ENCODE measurements around the gene VEPH1.

The VEPH1 gene

DNA sequence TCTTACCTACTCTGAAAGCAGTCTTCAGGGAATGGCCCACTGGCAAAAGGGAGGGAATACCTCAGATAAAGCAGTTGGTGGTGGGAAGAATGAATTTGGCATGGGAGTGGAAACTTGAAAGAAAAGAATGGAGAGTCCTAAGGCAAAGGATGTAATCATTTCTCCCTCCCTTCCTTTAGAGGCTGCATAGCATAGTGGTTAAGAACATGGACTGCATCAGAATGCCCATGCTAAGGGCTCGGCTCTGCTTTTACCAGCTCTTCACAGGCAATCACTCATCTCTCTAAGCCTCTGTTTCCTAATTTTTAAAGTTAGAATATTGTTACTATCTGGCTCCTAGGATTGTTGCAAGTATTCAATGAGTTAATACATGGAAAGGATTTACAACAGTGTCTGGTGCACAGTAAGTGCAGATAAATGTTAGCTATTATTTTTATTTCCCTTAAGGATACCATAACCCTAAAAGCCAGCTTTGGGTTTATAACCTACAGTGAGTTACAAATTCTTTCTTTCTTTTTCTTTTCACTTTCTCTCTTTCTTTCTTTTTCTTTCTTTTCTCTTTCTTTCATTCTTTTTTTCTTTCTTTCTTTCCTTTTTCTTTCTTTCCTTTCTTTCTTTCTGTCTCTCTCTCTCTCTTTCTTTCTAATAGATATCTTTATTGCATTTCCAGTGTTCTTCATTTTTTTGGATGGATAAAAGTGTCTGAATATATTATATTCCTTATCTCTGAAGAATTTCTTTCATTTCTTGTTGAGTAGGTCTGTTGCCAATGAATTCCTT lies 23.6 kb downstream of the VEPH1 start:
- DNase-seq (ENCODE audit: low read depth in 1 of 2, low spot score in 1 of 2), result no peak

DNA sequence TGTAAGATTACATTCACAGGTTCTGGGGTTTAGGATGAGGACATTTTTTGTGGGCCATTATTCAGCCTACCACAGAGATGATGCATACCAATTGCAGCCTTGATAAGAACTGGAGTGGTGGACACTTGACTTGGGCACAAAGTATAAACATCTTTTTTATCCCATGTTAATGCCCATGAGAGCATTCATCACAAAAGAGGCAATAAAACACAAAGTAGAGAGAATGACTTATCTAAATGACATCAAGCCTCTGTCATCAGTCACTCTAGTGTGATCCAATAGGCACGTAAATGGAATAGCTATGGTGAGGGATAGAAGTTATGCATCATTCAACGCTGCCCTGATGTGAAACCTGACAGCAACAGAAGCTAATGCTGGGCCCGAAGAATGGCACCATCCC lies 25.8 kb downstream of the VEPH1 start:
- DNase-seq (ENCODE audit: low read depth in 1 of 2, low spot score in 1 of 2), result no peak

- DNase-seq (ENCODE audit: low read depth in 1 of 2, low spot score in 1 of 2), result no peak
Measured at GRCh38 chr3:157475921-157476414, 27.2 kb downstream of the VEPH1 start.

GRCh38 chr3:157472648-157473047 lies 30.6 kb downstream of the VEPH1 start:
- no peak for DNase-seq (ENCODE audit: low read depth in 1 of 2, low spot score in 1 of 2)

GRCh38 chr3:157471064-157471463 lies 32.2 kb downstream of the VEPH1 start:
- no peak for DNase-seq (ENCODE audit: low read depth in 1 of 2, low spot score in 1 of 2)

DNA sequence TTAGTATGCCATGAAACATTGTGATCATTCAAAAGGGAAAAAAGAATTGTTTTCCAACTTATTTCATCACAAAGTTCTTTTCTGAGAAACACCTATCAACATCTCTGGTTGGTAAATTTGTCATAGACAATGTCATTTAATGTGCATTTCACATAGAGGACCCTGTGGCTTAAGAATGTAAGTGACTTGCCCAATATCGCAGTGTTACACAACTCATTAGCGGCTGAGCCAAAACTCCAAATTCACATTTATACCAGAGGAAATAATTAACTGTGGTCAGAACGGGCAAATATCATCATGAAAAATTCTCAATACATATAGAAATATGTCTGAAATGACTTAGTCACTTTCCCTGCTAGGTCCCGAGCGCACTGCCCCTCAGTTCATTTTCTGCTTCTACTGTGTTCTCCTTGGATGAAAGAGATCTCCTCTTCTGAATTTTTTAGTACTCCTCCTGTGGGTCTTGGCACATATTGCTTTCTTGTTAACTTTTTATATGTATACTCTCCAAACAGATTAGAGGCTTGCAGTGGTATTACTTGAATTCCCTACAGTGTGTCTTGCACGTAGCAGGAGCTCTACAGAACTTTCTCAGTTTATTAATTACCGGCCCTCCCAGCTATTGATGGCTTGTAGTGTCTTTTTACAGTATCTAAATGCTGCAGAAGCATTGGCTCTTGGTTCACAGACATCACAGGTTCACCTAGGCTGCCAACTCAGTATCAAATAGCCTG lies 33.5 kb downstream of the VEPH1 start:
- no peak for DNase-seq (ENCODE audit: low read depth in 1 of 2, low spot score in 1 of 2)

GRCh38 chr3:157467200-157467599 lies 36.0 kb downstream of the VEPH1 start:
- no peak for DNase-seq (ENCODE audit: low read depth in 1 of 2, low spot score in 1 of 2)

DNA sequence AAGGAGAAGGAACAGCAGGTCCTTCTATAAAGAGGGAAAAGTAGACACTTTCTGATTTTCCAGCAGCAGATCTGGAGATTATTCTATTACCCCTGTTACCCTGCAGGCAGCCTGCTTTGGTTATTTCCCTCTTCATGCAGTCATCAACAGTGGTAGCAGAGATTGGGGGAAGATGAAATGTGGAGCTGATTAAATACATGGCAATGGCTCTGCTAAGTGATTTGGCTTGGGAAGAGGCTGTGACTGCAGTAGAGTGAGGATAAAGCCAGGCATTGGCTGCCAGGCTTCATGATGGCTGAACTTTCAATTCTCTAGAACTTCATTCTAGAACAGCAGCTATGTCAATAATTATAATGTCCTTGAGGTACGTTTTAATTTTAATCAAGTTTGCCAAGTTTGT lies 37.5 kb downstream of the VEPH1 start:
- no peak for DNase-seq (ENCODE audit: low read depth in 1 of 2, low spot score in 1 of 2)

DNA sequence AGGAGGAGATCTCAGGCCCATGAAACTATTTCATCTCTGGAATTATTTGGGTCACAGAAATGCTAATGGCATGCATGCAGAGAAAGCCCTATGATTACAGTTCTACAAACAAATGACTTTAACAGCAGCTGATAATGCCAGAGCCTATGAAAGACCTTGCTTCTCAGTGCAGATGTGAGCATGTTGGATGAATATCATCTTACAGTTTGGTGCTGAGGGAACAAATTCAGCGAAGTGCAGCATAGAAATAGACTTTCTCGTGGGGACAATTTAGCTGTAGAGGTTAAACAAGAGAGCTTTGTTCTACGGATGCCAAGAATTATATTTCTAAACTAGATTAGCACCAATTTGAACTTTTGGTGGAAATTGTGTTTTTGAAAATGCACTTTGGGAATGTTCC lies 38.9 kb downstream of the VEPH1 start:
- DNase-seq (ENCODE audit: low read depth in 1 of 2, low spot score in 1 of 2), result no peak

DNA sequence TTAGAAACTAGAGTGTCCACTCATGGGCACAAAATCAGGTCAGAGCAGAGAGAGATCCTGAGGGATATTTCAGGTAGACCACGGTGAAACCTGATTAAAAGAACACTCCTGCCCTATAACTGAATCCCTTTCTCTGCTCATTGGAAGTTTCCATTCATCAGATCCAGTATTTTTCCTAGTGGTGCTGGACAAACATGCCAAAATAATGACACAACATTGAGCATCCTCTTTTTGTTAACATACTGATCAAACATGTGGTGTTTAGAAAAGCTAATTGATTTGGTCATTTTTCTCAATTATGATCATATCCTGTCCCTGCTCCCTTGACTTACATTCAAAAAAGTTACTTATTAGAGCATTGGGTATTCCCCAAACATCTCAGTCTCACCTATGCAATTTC lies 39.4 kb downstream of the VEPH1 start:
- no peak for DNase-seq (ENCODE audit: low read depth in 1 of 2, low spot score in 1 of 2)

DNA sequence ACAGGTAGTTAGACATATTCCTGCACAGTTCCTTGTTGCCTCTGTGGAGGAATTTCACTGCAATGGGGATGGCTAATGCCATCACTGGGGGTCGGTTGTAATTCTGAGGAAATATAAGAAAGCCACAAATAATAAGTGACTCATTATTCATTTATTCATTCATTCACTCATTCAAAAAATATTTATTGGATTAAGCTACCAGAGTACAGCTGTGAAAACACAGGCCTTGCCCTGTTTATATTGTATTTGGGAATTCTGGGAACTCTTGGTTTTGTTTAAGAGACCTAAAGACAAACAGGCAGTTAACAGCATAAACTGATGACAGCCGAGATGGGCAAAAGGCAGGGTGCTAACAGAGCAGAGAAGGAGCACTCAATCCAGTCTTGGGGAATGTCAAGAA lies 43.0 kb downstream of the VEPH1 start:
- DNase-seq (ENCODE audit: low read depth in 1 of 2, low spot score in 1 of 2), result no peak

- no peak for DNase-seq (ENCODE audit: low read depth in 1 of 2, low spot score in 1 of 2)
Measured at GRCh38 chr3:157459706-157460105, 43.5 kb downstream of the VEPH1 start.

GRCh38 chr3:157453824-157454223 lies 49.4 kb downstream of the VEPH1 start:
- no peak for DNase-seq (ENCODE audit: low read depth in 1 of 2, low spot score in 1 of 2)

DNA sequence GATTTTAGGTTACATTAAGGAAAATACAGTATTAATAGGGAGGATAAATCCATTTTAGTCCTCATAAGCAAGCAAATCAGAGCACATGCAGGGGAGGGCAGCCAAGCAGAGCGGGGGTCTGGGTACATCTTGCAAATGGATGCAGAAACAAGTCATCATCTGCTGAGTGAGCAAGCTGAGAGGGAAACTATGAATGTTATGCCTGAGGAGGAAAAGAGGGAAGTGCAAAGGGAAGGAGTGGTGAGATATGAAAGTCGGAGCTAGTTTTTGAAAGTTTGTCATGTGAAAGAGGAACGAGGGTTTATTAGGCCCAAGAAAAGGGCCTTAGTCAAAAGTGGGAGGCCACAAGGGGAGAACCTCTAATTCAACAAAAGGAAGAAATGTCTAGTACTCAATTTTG lies 51.1 kb downstream of the VEPH1 start:
- no peak for DNase-seq (ENCODE audit: low read depth in 1 of 2, low spot score in 1 of 2)

DNA sequence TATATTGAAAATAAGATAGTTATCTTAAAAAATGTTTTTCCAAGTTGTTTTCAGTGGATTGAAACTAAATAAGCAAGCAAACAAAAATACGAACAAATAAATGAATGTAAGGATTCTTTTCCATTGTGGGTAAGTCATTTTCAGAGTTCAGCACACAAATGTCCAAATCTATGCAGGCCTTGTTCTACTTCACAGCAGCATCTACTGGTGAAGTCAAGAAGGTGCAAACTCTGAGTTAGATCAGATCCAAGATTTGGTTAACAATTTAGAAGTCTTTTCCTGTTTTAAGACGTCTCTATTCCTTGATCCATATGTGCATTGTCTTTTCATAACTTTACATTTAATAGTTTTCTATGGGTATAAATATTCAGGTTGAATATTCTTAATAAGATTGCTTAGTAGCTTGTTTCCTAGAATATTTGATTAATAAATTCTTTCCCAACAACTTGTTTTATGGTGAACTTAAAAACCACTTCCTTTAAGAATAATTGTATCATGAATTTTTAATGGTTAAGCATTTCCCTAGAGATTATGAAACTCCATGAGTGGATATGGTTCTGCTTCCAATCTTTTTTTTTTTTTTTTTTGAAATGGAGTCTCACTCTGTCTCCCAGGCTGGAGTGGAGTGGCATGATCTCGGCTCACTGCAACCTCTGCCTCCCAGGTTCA lies 56.1 kb downstream of the VEPH1 start:
- DNase-seq (ENCODE audit: low read depth in 1 of 2, low spot score in 1 of 2), result no peak

DNA sequence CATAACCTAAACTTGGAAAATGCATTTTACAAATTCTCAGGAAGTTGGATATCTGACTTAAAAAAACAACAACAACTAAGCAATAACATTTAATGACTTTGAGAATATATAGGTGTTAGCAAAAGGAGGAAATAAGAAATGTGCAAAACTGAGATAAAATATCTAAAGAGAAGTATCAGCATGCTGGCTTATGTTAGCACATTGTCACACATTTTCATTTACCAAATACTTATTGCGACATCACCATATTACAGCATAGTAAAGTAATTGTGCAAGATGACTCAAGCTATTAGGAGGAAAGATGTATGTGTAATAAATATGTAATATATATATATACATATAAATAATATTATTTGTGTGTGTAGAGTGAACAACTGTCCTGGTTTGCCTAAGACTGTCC lies 57.4 kb downstream of the VEPH1 start:
- no peak for DNase-seq (ENCODE audit: low read depth in 1 of 2, low spot score in 1 of 2)

DNA sequence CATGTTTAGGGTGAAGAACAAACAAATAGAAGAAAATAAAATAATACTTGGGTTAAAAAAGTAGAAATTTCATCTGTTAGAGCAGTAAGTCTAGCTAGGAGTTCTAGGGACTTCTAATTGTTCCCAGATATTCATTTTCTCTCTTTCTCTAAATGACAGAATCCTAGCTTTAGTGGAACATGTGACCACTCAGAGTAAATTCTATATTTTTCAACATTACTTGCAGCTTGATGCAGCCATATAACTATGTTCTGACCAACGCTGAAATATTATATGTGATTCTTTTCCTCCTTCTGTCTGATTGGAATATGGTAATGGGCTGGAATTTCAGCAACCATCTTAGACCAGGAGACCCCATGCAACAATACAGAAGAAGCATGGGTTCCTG lies 58.4 kb downstream of the VEPH1 start:
- DNase-seq (ENCODE audit: low read depth in 1 of 2, low spot score in 1 of 2), result no peak

GRCh38 chr3:157443905-157444796 lies 59.1 kb downstream of the VEPH1 start:
- no peak for DNase-seq (ENCODE audit: low read depth in 1 of 2, low spot score in 1 of 2)

DNA sequence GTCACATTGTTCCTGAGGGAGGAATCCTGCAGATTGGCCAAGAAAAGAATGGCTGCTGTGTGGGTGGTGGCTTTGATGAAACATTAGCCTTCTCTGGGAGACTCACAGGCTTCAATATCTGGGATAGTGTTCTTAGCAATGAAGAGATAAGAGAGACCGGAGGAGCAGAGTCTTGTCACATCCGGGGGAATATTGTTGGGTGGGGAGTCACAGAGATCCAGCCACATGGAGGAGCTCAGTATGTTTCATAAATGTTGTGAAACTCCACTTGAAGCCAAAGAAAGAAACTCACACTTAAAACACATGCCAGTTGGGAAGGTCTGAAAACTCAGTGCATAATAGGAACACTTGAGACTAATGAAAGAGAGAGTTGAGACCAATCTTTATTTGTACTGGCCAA lies 60.5 kb downstream of the VEPH1 start:
- no peak for DNase-seq (ENCODE audit: low read depth in 1 of 2, low spot score in 1 of 2)

GRCh38 chr3:157441102-157441624 lies 62.1 kb downstream of the VEPH1 start:
- no peak for DNase-seq (ENCODE audit: low read depth in 1 of 2, low spot score in 1 of 2)

DNA sequence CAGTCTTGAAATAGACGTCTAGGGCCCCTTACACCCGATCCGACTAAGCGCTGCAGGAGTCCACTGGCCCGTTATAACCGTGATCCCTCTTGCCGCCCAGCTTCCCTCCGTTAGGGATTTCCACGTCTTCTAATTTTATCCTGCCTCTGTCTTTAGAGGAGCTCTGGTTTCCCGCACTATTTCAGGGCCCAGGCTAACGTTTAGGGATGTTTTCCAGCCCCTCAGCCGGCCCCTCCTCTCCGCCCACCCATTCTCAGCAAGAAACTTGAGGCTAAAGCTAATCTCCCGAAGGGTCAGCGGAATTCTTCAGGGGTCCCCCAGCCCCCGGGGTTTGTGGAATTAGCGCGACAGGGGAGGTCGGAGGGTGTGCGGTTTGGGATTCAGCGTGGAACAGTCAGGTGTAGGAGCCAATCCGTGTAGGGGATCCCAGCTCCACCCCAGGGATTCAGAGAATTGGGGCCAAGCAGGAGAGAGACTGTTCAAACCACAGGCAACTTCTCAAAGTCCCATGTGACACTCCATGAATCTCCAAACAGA lies 65.0 kb downstream of the VEPH1 start:
- no peak for DNase-seq (ENCODE audit: low read depth in 1 of 2, low spot score in 1 of 2)

All from stimulated activated CD4-positive, alpha-beta T cell treated with anti-CD3 and anti-CD28 coated beads, Interleukin-15, amount 100 ng/mL, for 1 hour (primary cell).